ENCODE results near the gene ADGRA1.

The ADGRA1 gene

GRCh38 chr10:133056001-133056400 lies 31.7 kb upstream of the ADGRA1 start:
- no peak for DNase-seq (ENCODE audit: low read depth in 2 of 2)

GRCh38 chr10:133056651-133057178 lies 31.0 kb upstream of the ADGRA1 start:
- no peak for DNase-seq (ENCODE audit: low read depth in 2 of 2)

- no peak for DNase-seq (ENCODE audit: low read depth in 2 of 2)
Observed at GRCh38 chr10:133058331-133059092, 29.2 kb upstream of the ADGRA1 start.

GRCh38 chr10:133059093-133059470 lies 28.6 kb upstream of the ADGRA1 start:
- DNase-seq (ENCODE audit: low read depth in 2 of 2), result no peak

- no peak for DNase-seq (ENCODE audit: low read depth in 2 of 2)
Observed at GRCh38 chr10:133059571-133059970, 28.2 kb upstream of the ADGRA1 start.

- DNase-seq (ENCODE audit: low read depth in 2 of 2), result no peak
Observed at GRCh38 chr10:133060022-133060421, 27.7 kb upstream of the ADGRA1 start.

- DNase-seq (ENCODE audit: low read depth in 2 of 2), result no peak
Observed at GRCh38 chr10:133060466-133060865, 27.3 kb upstream of the ADGRA1 start.

- DNase-seq (ENCODE audit: low read depth in 2 of 2), result no peak
Observed at GRCh38 chr10:133060881-133061280, 26.8 kb upstream of the ADGRA1 start.

- DNase-seq (ENCODE audit: low read depth in 2 of 2), result no peak
Observed at GRCh38 chr10:133061296-133062038, 26.3 kb upstream of the ADGRA1 start.

- no peak for DNase-seq (ENCODE audit: low read depth in 2 of 2)
Observed at GRCh38 chr10:133062085-133062484, 25.6 kb upstream of the ADGRA1 start.

GRCh38 chr10:133062635-133063034 lies 25.1 kb upstream of the ADGRA1 start:
- no peak for DNase-seq (ENCODE audit: low read depth in 2 of 2)

GRCh38 chr10:133067149-133068105 lies 20.3 kb upstream of the ADGRA1 start:
- DNase-seq (ENCODE audit: low read depth in 2 of 2), result no peak

GRCh38 chr10:133068111-133069032 lies 19.4 kb upstream of the ADGRA1 start:
- no peak for DNase-seq (ENCODE audit: low read depth in 2 of 2)

GRCh38 chr10:133069033-133069525 lies 18.6 kb upstream of the ADGRA1 start:
- DNase-seq (ENCODE audit: low read depth in 2 of 2), result no peak

- no peak for DNase-seq (ENCODE audit: low read depth in 2 of 2)
Observed at GRCh38 chr10:133070405-133070804, 17.3 kb upstream of the ADGRA1 start.

- no peak for DNase-seq (ENCODE audit: low read depth in 2 of 2)
Observed at GRCh38 chr10:133070810-133071209, 16.9 kb upstream of the ADGRA1 start.

GRCh38 chr10:133071733-133072132 lies 16.0 kb upstream of the ADGRA1 start:
- no peak for DNase-seq (ENCODE audit: low read depth in 2 of 2)

- no peak for DNase-seq (ENCODE audit: low read depth in 2 of 2)
Observed at GRCh38 chr10:133072196-133072595, 15.5 kb upstream of the ADGRA1 start.

- no peak for DNase-seq (ENCODE audit: low read depth in 2 of 2)
Observed at GRCh38 chr10:133072720-133073390, 14.9 kb upstream of the ADGRA1 start.

All from fibroblast of skin of left quadriceps (primary cell).